ENCODE data around the gene YAF2.

Gene YAF2

DNA sequence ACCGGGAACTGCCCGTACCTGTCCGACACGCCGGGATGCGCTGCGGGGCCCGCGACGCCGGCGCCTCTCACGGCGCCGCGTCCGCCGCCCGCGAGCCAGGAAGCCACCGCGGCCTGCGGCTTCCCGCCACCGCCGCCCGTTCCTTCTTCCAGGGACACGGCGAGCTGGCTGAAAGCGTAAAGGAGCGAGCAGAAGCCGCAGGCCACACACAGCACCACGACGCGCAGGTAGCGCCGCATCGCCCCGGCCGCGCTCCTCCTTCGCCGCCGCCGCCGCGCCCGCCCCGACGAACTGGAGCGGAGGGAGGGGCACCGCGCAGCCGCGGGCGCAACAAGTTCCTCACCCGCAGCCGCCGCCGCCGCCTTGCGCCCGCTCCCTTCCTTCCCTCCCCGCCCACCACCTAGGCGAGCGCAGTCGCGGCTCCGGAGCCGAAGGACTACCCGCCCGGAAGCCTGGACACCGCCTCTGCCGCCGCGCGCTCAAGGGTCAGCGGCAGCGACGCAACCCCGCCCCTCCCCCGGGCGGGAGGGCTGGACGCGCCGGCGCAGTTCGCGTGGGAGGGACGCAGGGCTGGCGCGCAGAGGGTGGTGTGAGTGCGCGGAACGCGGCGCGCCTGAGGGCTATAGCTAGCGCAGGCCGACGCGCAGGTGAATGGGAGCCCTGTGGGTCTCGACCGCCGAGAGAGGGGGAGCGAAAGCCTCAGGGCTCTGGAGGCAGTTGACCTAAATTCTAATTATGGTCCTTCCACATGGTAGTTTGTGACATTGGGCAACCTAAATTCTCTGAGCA lies 93.4 kb downstream of the YAF2 start, which contains the start of gene GXYLT1:
Gene GXYLT1, minus strand, starts transcription at position 467 of the 789 bp plus-strand sequence. Its CDS starts 228 bp downstream, at position 239.
- no peak for DNase-seq (ENCODE audit: low read depth)

DNA sequence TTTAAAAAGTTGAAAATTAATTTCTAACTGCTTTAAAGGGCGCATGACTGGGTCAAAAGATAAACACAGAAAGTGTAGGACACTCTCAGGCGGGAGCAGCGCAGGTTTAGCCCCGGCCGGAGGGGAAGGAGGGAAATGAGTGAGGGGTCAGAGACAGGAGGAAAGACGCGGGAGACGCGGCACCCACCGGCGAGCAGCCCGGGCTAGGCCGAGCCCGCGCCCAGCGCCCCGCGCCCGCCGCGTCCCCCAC lies 94.0 kb downstream of the YAF2 start:
- no peak for DNase-seq (ENCODE audit: low read depth)

DNA sequence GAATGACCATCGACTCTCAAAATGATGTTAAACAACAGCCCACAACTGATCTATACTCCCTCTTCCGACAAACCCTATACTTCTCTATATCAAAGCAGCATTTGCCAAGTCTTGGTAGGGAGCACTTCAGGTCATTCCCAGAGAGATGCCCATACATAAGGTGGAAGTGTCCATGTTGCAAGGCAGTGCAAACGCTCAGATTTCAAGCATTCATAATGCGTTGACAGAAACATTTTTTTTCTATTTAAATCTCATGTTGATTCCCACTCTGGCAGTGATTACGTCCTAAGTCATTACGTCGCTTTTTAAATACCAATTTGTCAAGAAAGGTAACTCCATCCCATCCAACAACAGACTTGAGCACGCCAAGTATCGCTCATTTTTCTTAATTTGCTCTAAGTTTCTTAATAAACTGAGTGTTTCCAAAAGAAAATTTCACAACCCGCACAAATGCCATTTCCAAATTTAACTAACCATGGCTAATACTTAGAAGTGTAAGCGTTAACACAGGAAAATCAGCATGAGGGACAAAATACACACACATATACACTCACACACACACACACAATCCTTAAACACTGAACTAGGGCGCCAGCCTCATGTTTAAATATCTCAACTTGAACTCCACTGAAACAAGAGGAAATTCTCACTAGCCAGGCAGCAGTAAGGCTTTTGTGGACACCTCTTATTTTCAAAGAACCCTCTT lies 94.4 kb downstream of the YAF2 start:
- no peak for DNase-seq (ENCODE audit: low read depth)

DNA sequence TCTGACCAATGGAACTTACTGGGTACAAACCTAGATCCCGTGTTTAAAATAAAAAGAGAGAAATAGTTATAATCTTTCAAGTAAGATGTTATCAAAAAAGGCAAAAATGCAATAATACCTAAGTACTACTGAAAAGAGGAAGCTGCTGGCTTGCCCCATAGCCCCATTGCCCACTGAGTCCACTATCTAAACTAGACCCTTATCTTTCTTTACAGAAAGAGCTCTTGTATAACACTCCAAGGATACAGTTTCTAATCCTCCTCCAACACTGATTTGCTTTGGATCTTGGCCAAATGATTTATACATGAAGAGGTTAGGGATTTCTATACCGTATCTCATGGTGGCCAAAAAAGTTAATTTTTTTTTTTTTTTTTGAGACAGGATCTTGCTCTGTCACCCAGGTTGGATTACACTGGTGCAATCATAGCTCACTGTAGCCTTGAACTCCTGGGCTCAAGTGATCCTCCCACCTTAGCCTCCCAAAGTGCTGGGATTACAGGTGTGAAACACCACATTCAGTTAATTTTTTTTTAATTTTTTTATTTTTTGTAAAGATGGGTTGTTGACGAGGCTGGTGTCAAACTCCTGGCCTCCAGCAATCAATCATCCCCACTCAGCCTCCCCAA lies 96.0 kb downstream of the YAF2 start:
- DNase-seq (ENCODE audit: low read depth), result no peak

DNA sequence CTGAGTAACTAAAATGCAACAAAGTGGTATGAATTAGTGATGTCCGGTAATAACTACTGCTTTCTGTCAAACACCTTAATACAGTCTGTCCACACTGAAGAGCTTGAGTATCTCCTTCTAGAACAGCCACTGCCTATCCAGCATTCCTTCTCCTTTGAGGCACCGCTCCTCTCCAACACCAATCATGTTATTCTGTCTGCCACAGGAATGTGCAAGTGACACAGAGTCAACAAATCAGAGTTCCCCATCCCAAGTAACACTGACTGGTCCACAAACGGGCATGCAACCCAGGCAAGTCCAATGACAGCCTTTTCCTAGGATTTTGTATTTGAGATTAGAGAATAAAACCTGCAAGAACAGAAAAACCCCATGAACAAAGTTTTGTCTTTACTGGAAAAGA lies 97.1 kb downstream of the YAF2 start:
- no peak for DNase-seq (ENCODE audit: low read depth)

DNA sequence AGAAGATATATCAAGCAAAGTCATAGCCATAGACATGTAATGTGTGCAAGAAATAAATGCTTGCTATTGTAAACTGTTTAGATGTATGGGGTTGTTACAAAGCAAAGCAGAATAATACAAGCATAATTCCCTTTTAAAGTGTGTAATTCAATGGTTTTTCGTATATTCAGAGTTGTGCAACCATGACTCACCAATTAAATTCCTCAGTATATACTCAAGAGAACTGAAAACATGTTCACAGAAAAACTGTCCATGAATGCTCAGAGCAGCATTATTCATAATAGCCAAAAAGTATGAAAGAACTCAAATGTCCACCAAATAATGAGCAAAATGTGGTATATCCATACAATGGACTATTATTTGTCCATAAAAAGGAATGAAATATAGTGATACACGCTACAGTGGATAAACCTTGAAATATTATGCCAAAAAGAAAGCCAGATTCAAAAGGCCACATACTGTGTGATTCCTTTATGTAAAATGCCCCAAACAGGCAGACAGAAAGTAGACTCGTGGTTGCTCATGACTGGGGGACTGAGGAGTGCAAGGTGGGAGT lies 102.7 kb downstream of the YAF2 start:
- DNase-seq (ENCODE audit: low read depth), result no peak

DNA sequence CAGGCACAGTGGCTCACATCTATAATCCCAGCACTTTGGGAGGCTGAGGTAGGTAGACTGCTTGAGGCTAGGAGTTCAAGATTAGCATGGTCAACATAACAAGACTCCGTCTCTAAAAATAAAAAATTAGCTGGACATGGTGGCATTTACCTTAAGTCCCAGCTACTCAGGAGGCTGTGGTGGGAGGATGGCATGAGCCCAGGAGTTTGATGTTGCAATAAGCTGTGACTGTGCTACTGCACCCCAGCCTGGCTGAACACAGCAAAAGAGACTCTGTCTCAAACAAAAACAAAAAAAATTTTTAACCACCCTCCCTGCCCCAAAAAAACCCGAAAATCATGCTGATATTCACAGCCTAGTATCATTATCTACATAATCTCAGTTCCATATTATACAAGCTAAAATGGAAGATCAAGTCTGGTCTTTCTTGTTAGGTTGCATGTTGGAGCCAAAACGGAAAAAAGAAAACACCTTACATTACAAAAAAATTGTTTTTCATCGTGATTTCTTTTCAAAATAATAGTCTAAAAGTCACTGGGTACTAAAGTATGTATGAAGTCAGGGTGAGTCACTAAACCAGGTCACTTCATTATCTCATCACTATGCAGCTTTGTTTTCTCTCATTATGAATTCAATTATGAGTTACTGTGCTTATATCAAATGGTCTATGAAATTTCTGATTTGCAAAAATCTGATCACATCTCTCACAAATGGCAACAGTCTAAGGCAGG lies 107.2 kb downstream of the YAF2 start:
- no peak for DNase-seq (ENCODE audit: low read depth)

DNA sequence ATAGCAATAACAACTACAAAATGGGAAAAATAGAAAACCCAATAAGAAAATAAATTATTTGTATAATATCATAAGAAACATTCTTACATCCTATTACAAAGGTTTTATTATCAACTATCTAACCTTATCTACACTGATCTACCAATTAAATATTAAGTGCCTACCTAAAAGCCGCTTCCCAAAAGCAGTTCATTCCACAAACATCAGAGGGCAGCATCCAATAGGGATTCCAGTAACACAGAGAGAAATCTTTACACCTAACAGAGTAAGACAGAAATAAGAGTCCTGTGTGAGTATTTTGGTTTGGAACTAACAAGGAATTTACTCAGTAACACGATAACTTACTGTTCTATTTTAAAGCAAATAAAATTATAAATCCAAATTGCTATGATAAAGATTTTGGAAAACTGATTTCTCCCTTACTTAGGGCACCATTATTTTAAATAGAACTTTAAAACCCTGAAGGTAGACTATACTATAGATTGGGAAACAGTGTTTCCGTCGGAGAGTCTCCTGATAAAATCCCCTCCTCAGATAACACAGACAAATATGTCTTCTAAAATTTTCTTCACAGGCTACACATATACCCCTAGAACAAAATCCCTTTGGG lies 108.3 kb downstream of the YAF2 start:
- DNase-seq (ENCODE audit: low read depth), result no peak

DNA sequence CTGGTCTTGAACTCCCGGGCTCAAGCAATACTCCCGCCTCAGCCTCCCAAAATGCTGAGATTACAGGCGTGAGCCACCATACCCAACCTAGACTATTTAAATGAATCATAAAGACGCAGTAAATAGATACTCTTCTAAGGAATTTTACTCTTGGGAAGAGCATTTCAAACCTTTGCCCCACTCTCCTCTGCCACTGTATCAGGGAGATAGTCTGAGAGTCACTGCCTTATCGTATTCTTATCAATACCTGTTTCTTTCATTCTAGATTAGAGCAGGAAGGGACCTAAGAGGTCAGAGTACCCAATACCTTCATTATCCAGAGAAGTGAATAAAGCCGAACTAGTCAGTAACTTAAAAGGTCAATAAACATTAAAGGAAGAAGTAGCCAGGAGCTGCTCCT lies 109.2 kb downstream of the YAF2 start:
- DNase-seq (ENCODE audit: low read depth), result no peak

DNA sequence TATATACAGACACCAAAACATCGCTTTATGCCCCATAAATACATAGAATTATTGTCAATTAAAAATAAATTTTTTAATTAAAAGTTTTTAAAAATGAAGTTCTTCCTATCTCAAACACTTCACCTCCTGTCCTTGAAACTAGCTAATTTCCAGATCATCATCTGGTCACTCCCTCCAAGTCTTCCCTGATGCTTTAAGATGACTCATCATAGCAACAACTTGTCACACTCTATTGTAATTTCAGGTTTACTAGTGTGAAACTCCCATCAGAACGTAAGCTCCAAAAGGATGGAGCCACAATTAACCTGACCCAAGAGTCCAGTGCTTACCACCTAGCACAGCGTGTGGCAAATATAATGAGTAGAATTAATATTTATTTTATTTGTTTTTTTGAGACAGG lies 109.7 kb downstream of the YAF2 start:
- DNase-seq (ENCODE audit: low read depth), result no peak

DNA sequence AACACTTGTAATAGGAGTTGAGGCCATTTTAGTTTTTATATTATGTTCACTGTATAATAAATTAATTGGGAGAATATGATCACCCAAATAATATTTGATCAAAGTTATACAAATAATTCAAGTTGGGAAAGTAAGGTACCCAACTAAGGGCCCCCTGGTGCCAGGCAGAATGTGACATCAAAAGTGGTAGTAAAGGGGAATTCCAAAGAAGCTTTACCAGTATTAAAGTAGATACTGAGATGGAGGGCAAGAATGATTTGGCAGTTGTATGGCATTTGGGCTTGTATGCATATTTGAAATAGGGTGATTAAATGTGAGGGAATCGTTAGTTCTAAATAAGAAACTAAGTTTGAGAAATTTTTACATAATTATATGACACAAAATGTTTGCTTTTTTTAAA lies 111.1 kb downstream of the YAF2 start:
- DNase-seq (ENCODE audit: low read depth), result no peak

DNA sequence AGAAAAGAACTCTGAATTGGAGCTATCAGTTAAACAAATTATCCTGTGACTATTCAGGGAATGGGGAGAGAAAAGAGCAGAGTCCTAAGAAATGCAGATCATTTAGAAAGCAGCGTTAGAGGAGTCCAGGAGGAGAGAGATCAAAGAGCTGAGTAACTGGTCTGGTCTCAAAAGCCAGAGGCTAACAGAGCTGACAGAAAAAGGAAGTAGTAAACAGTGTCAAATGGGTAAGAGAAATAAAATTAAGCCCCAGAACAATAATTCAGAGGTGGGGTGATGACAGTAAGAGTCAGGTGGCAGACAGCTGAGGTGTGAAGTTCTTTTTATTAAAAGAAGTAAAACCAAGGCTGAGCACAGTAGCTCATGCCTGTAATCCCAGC lies 112.7 kb downstream of the YAF2 start:
- DNase-seq (ENCODE audit: low read depth), result no peak

DNA sequence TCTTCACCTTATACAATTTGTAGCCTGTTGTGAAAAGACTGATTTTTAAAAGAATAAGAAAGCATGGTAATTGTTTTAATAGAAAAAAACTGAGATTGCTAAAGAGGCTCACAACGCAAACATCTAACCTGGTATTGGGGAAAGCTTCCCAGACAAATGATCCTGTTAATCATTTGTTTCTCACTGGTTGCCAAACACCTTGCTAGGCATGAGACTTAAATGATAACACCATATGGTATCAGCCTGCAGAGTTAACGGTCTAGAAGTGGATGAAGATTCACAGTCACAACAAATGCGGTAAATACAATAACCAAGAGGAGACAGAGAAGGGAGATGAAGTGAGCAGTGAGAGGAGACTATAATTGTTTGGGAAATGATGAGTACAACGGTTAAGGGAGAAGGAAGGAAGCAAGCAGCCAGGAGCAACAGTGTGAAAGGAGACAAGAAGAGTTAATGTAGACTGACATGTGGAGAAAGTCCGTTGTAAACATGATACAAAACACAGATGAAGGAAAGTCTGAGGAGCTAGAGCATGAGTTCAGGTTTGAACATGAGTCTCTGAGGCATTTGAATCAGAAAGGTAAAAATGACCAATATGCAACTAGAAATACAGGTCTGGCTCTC lies 113.2 kb downstream of the YAF2 start:
- DNase-seq (ENCODE audit: low read depth), result no peak

DNA sequence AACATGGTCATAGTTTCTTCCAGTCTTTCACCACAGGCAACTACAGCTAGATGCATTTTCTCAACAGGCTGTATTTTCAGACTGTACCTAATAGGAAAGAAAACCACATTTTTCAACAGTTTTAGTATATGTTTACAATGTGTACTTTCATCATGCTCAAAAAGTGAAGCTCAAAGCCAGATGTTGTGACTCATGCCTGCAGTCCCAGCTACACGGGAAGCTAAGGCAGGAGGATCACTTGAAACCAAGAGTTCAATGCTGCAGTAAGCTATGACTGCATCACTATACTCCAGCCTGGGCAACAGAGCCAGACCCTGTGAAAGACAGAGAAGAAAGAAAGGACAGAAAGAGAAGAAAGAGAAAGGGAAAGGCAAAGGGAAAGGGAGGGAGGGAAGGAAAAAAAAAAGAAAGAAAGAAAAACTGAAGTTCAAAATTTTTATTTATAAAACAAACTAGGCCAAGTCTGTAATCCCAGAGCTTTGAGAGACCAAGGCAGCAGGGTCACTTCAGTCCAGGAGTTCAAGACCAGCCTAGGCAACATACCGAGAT lies 118.9 kb downstream of the YAF2 start:
- no peak for DNase-seq (ENCODE audit: low read depth)

DNA sequence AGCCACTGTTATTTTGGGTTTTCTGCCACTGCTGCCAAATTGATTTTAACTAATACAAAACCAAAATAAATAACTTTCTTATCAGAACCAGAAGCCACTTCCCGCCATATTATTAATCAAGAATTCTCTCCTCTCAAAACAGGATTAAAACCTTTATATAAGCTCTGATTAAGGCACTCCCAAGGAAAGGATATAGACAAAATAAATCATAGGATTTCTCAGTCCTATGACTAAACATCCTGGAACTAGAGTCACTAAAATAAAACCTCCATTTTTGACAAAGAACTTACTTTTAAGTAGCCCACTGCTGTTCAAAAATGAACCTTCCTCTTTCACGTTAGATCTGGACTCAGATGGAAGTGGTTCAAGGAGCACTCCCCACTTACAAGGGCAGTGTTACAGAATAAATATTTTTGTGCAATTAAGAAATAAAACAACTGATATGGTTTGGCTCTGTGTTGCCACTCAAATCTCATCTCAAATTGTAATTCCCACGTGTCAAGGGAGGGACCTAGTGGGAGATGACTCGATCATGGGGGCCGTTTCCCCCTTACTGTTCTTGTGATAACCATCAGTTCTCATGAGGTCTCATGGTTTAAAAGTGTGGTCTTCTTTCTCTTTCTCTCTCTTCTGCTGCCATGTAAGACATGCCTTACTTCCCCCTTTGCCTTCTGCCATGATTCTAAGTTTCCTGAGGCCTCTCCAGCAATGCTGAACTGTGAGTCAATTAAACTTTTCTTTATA lies 119.7 kb downstream of the YAF2 start:
- DNase-seq (ENCODE audit: low read depth), result no peak

DNA sequence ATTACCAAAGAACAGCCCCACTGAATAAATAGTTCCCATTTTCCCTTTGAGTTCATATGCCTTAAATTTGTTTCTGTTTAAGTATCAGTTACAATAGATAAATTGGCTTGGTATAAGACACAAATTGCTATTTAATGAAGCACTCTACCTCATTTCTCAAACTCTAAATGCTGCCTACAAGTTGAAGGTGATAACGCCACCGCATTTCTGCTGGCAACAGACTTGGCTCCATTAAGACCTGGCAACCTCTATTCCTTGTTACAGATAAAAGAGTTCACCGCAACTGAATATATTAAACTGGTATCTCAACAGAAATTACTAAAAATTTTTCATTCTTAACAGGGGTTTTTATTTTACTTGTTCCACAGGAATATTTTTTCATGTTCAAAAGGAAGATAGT lies 129.0 kb downstream of the YAF2 start:
- no peak for DNase-seq (ENCODE audit: low read depth)
